HG03060 (cell line): ENCODE data around the gene VCAN.

ENCODE experiments used
- ATAC-seq: cut with Tn5 transposase; IDR thresholded peaks from one replicate; pipeline ENCODE4 v1.9.1; 2021; ENCODE audit warnings: low read depth, moderate number of reproducible peaks; ENCODE audit not compliant: unreplicated experiment

VCAN gene

GRCh38 chr5:83494087-83494620 is 22.6 kb downstream of the VCAN start:
- no peak for ATAC-seq

GRCh38 chr5:83494666-83495065 is 23.1 kb downstream of the VCAN start:
- ATAC-seq, result no peak

GRCh38 chr5:83496626-83497025 is 25.1 kb downstream of the VCAN start:
- ATAC-seq, result no peak

GRCh38 chr5:83498585-83498984 is 27.0 kb downstream of the VCAN start:
- no peak for ATAC-seq

GRCh38 chr5:83503662-83504061 is 32.1 kb downstream of the VCAN start:
- ATAC-seq, result no peak

- no peak for ATAC-seq
Observed at GRCh38 chr5:83507431-83507830, 35.9 kb downstream of the VCAN start.

GRCh38 chr5:83509540-83509939 is 38.0 kb downstream of the VCAN start:
- ATAC-seq, result no peak

GRCh38 chr5:83510260-83510659 is 38.7 kb downstream of the VCAN start:
- ATAC-seq, result peak; percentile 65

GRCh38 chr5:83512061-83512745 is 40.7 kb downstream of the VCAN start:
- no peak for ATAC-seq

GRCh38 chr5:83513081-83513480 is 41.5 kb downstream of the VCAN start:
- no peak for ATAC-seq

- no peak for ATAC-seq
Observed at GRCh38 chr5:83513491-83513890, 41.9 kb downstream of the VCAN start.

- ATAC-seq, result no peak
Observed at GRCh38 chr5:83516377-83516776, 44.8 kb downstream of the VCAN start.

GRCh38 chr5:83517072-83517687 is 45.6 kb downstream of the VCAN start:
- no peak for ATAC-seq

GRCh38 chr5:83517688-83518085 is 46.1 kb downstream of the VCAN start:
- ATAC-seq, result no peak

- no peak for ATAC-seq
Observed at GRCh38 chr5:83518319-83519061, 46.9 kb downstream of the VCAN start.

- ATAC-seq, result no peak
Observed at GRCh38 chr5:83522446-83522845, 50.9 kb downstream of the VCAN start.

- ATAC-seq, result no peak
Observed at GRCh38 chr5:83523929-83524328, 52.4 kb downstream of the VCAN start.

- no peak for ATAC-seq
Observed at GRCh38 chr5:83524345-83524744, 52.8 kb downstream of the VCAN start.

- ATAC-seq, result no peak
Observed at GRCh38 chr5:83524991-83525390, 53.4 kb downstream of the VCAN start.

- no peak for ATAC-seq
Observed at GRCh38 chr5:83526289-83526688, 54.7 kb downstream of the VCAN start.

- no peak for ATAC-seq
Observed at GRCh38 chr5:83527221-83527620, 55.7 kb downstream of the VCAN start.
